ENCODE results near the gene OTC.

The OTC gene

GRCh38 chrX:38352362-38352761 lies at the start of gene OTC:
Gene OTC, plus strand, starts transcription at chrX:38352604. Its CDS starts 93 bp downstream, at chrX:38352697.
- H3K4me2 ChIP-seq (ENCODE audit: low read length): no peak within 1 kb of the TSS
- no peaks in the 10 kb centered on the region for H3K9me3 ChIP-seq (ENCODE audit: insufficient read depth, low read length)
- no peaks in the 10 kb centered on the region for H3K27me3 ChIP-seq (ENCODE audit: low read depth, low read length)
- no peak within 1 kb of the TSS for H2AFZ ChIP-seq (ENCODE audit: low read depth, low read length)
- H3K79me2 ChIP-seq (ENCODE audit: low read length): no peaks in the 10 kb centered on the region
- H3K4me3 ChIP-seq (ENCODE audit: low read length): no peak within 1 kb of the TSS
- H4K20me1 ChIP-seq (ENCODE audit: insufficient read depth, low read length): no peaks in the 10 kb centered on the region
- TF ChIP-seq EZH2phosphoT487 (IDR thresholded peaks at IDR 0.05; ENCODE audit: low read depth): no peak
- no peak for TF ChIP-seq CTCF (IDR thresholded peaks at IDR 0.05; ENCODE audit: low read depth, low read length)
- peaks cover 7% of the 10 kb centered on the region for H3K4me1 ChIP-seq (ENCODE audit: low read length)
- H3K36me3 ChIP-seq (replicated peaks; ENCODE audit: low read depth, low read length): no peaks in the 10 kb centered on the region
- no peak within 1 kb of the TSS for H3K9ac ChIP-seq (ENCODE audit: low read length)
- H3K27ac ChIP-seq (ENCODE audit: low read length): no peak within 1 kb of the TSS

GRCh38 chrX:38304010-38304409 lies 48.4 kb upstream of the OTC start:
- no peak for TF ChIP-seq CTCF (IDR thresholded peaks at IDR 0.05; ENCODE audit: low read depth, low read length)
- no peak for TF ChIP-seq EZH2phosphoT487 (IDR thresholded peaks at IDR 0.05; ENCODE audit: low read depth)
- Histone ChIP-seq H3K4me2 (ENCODE audit: low read length) (no peak overlapping the region), H2AFZ (ENCODE audit: low read depth, low read length) (no peak overlapping the region), H3K27me3 (ENCODE audit: low read depth, low read length) (no peaks in the 10 kb centered on the region), H3K36me3 (replicated peaks; ENCODE audit: low read depth, low read length) (no peaks in the 10 kb centered on the region), H3K9ac (ENCODE audit: low read length) (no peak overlapping the region), H3K4me3 (ENCODE audit: low read length) (no peak overlapping the region), H3K79me2 (ENCODE audit: low read length) (no peaks in the 10 kb centered on the region), H3K27ac (ENCODE audit: low read length) (no peak overlapping the region), H3K4me1 (ENCODE audit: low read length) (no peaks in the 10 kb centered on the region), H4K20me1 (ENCODE audit: insufficient read depth, low read length) (no peaks in the 10 kb centered on the region), H3K9me3 (ENCODE audit: insufficient read depth, low read length) (no peaks in the 10 kb centered on the region)

- H3K36me3 ChIP-seq (replicated peaks; ENCODE audit: low read depth, low read length): no peaks in the 10 kb centered on the region
- H3K4me3 ChIP-seq (ENCODE audit: low read length): no peak overlapping the region
- no peaks in the 10 kb centered on the region for H3K4me1 ChIP-seq (ENCODE audit: low read length)
- no peak overlapping the region for H3K4me2 ChIP-seq (ENCODE audit: low read length)
- H3K9ac ChIP-seq (ENCODE audit: low read length): no peak overlapping the region
- no peak overlapping the region for H2AFZ ChIP-seq (ENCODE audit: low read depth, low read length)
- H3K27me3 ChIP-seq (ENCODE audit: low read depth, low read length): no peaks in the 10 kb centered on the region
- no peaks in the 10 kb centered on the region for H4K20me1 ChIP-seq (ENCODE audit: insufficient read depth, low read length)
- no peaks in the 10 kb centered on the region for H3K9me3 ChIP-seq (ENCODE audit: insufficient read depth, low read length)
- H3K27ac ChIP-seq (ENCODE audit: low read length): no peak overlapping the region
- no peak for TF ChIP-seq CTCF (IDR thresholded peaks at IDR 0.05; ENCODE audit: low read depth, low read length)
- no peak for TF ChIP-seq EZH2phosphoT487 (IDR thresholded peaks at IDR 0.05; ENCODE audit: low read depth)
- H3K79me2 ChIP-seq (ENCODE audit: low read length): no peaks in the 10 kb centered on the region
Measured at GRCh38 chrX:38305971-38306370, 46.4 kb upstream of the OTC start.

- Histone ChIP-seq H3K27ac (ENCODE audit: low read length) (no peak overlapping the region), H3K27me3 (ENCODE audit: low read depth, low read length) (no peaks in the 10 kb centered on the region), H3K36me3 (replicated peaks; ENCODE audit: low read depth, low read length) (peaks cover 7% of the 10 kb centered on the region), H3K4me3 (ENCODE audit: low read length) (no peak overlapping the region), H3K4me2 (ENCODE audit: low read length) (no peak overlapping the region), H3K4me1 (ENCODE audit: low read length) (no peaks in the 10 kb centered on the region), H3K79me2 (ENCODE audit: low read length) (no peaks in the 10 kb centered on the region), H4K20me1 (ENCODE audit: insufficient read depth, low read length) (no peaks in the 10 kb centered on the region), H2AFZ (ENCODE audit: low read depth, low read length) (no peak overlapping the region), H3K9me3 (ENCODE audit: insufficient read depth, low read length) (no peaks in the 10 kb centered on the region), H3K9ac (ENCODE audit: low read length) (no peak overlapping the region)
- TF ChIP-seq EZH2phosphoT487 (IDR thresholded peaks at IDR 0.05; ENCODE audit: low read depth) (no peak), CTCF (IDR thresholded peaks at IDR 0.05; ENCODE audit: low read depth, low read length) (no peak)
Measured at GRCh38 chrX:38311743-38312142, 40.7 kb upstream of the OTC start.
